H1 (cell line): ENCODE measurements around the gene MADD. TPM values are rescaled to one million over a fixed set of nuclear protein-coding genes. Genes with fewer than 3 reads are reported as not detected.

ENCODE experiments used
- CTCF ChIA-PET: fragments of 300-600 bp; sonication (Branson Sonifier 250); formaldehyde crosslinking; loops from one replicate; lab custom pipeline; 2021; ENCODE audit not compliant: partially characterized antibody; lab: Charles Lee
- POLR2A ChIA-PET: fragments of 300-600 bp; sonication (Branson Sonifier 250); formaldehyde crosslinking; loops from one replicate; lab custom pipeline; 2021; ENCODE audit warnings: inconsistent platforms; ENCODE audit not compliant: partially characterized antibody; lab: Charles Lee
- DNase-seq, 2 experiments: peaks; one replicate each; pipeline versions ENCODE4 v3.0.0 to v3.0.0-alpha.2; 2010 to 2022; ENCODE audit warnings: low spot score in 2 of 2, low read depth in 1 of 2, mixed read lengths in 1 of 2
- FAIRE-seq: peaks from 2 replicates; lab custom pipeline; 2011; peaks lifted over from hg19 to GRCh38; lab: Jason Lieb, UNC
- H2AFZ ChIP-seq: 2 replicates; pipeline ENCODE4 v1.8.1; 2012; ENCODE audit warnings: low read length, inconsistent platforms
- H2AK5ac ChIP-seq: 2 replicates; pipeline ENCODE4 v1.6.1; 2013; ENCODE audit warnings: low read depth, low read length
- H2BK120ac ChIP-seq: replicated peaks from 2 replicates; pipeline ENCODE3; 2013; ENCODE audit warnings: low read depth, low read length, inconsistent platforms
- H2BK12ac ChIP-seq: 2 replicates; pipeline ENCODE4 v1.6.1; 2013; ENCODE audit warnings: low read depth, low read length
- H2BK15ac ChIP-seq: 2 replicates; pipeline ENCODE4 v1.6.1; 2013; ENCODE audit warnings: low read length
- H2BK20ac ChIP-seq: 2 replicates; pipeline ENCODE4 v1.6.1; 2013; ENCODE audit warnings: low read length
- H2BK5ac ChIP-seq: 2 replicates; pipeline ENCODE4 v1.6.1; 2013; ENCODE audit warnings: low read depth, low read length
- H3K14ac ChIP-seq: 2 replicates; pipeline ENCODE4 v1.6.1; 2013; ENCODE audit warnings: inconsistent platforms; ENCODE audit not compliant: insufficient read length
- H3K18ac ChIP-seq: 2 replicates; pipeline ENCODE4 v1.6.1; 2013; ENCODE audit warnings: low read length; ENCODE audit errors: extremely low read depth
- H3K23ac ChIP-seq: 2 replicates; pipeline ENCODE4 v1.6.1; 2013; ENCODE audit warnings: inconsistent platforms; ENCODE audit not compliant: insufficient read length
- H3K23me2 ChIP-seq: 2 replicates; pipeline ENCODE4 v1.6.1; 2013; ENCODE audit warnings: low read depth, low read length
- H3K27ac ChIP-seq: 2 replicates; pipeline ENCODE4 v1.6.1; 2011; ENCODE audit warnings: low read depth, low read length, inconsistent platforms
- H3K27me3 ChIP-seq, 4 experiments: replicated peaks in 1 of 4; 1 replicate in 1 of 4; 2 replicates in 3 of 4; pipeline versions ENCODE4 v1.6.1 to v1.8.1; 2011 to 2013; ENCODE audit warnings: low read length in 3 of 4, mild to moderate bottlenecking in 3 of 4, inconsistent platforms in 2 of 4, mixed read lengths in 2 of 4, moderate library complexity in 1 of 4; ENCODE audit not compliant: control insufficient read depth in 3 of 4, insufficient read depth in 3 of 4; ENCODE audit errors: extremely low read depth in 1 of 4
- H3K36me3 ChIP-seq, 4 experiments: 2 replicates each; pipeline versions ENCODE4 v1.6.1 to v1.8.1; 2011 to 2013; ENCODE audit warnings: mild to moderate bottlenecking in 4 of 4, low read length in 3 of 4, moderate library complexity in 2 of 4, control low read depth in 1 of 4, inconsistent platforms in 1 of 4; ENCODE audit not compliant: insufficient read depth in 4 of 4, control insufficient read depth in 2 of 4
- H3K4ac ChIP-seq: replicated peaks from 2 replicates; pipeline ENCODE3; 2013; ENCODE audit warnings: low read length, low read depth, mixed read lengths, inconsistent platforms; ENCODE audit not compliant: insufficient read length
- H3K4me1 ChIP-seq, 4 experiments: replicated peaks in 1 of 4; 1 replicate in 1 of 4; 2 replicates in 3 of 4; pipeline versions ENCODE4 v1.6.1 to v1.8.1; 2011 to 2013; ENCODE audit warnings: low read length in 3 of 4, inconsistent platforms in 2 of 4, mixed read lengths in 1 of 4; ENCODE audit not compliant: insufficient read depth in 4 of 4, control insufficient read depth in 3 of 4
- H3K4me2 ChIP-seq, 2 experiments: 2 replicates each; pipeline versions ENCODE4 v1.6.1 to v1.8.1; 2011 to 2013; ENCODE audit warnings: low read depth in 2 of 2, low read length in 2 of 2, control low read depth in 1 of 2, inconsistent platforms in 1 of 2, mild to moderate bottlenecking in 1 of 2; ENCODE audit not compliant: insufficient read depth in 1 of 2
- H3K4me3 ChIP-seq, 4 experiments: fragments of 200-600, 300-600 bp in 1 of 4; sonication (generic), shearing (Covaris generic), sonication (Bioruptor Twin) in 1 of 4; 2 replicates each; pipeline versions ENCODE4 v1.5.1 to v1.8.1; 2011 to 2016; ENCODE audit warnings: low read length in 4 of 4, low read depth in 3 of 4, control low read depth in 2 of 4, inconsistent platforms in 2 of 4, mild to moderate bottlenecking in 2 of 4, mixed read lengths in 1 of 4, moderate library complexity in 1 of 4; ENCODE audit not compliant: insufficient read depth in 2 of 4; ENCODE audit errors: extremely low read depth in 1 of 4
- H3K56ac ChIP-seq: replicated peaks from 2 replicates; pipeline ENCODE3; 2013; ENCODE audit warnings: low read depth, mild to moderate bottlenecking, mixed read lengths, low read length, inconsistent platforms; ENCODE audit not compliant: insufficient read length
- H3K79me1 ChIP-seq: 2 replicates; pipeline ENCODE4 v1.6.1; 2013; ENCODE audit warnings: low read depth, low read length, control low read depth
- H3K79me2 ChIP-seq, 2 experiments: 2 replicates each; pipeline versions ENCODE4 v1.6.1 to v1.8.1; 2012 to 2013; ENCODE audit warnings: low read length in 2 of 2, mild to moderate bottlenecking in 2 of 2, inconsistent platforms in 1 of 2; ENCODE audit not compliant: insufficient read depth in 2 of 2, control insufficient read depth in 1 of 2
- H3K9ac ChIP-seq, 4 experiments: replicated peaks in 1 of 4; 1 replicate in 1 of 4; 2 replicates in 3 of 4; pipeline versions ENCODE4 v1.6.1 to v1.8.1; 2011 to 2013; ENCODE audit warnings: low read depth in 3 of 4, low read length in 3 of 4, control low read depth in 2 of 4, mild to moderate bottlenecking in 2 of 4, moderate library complexity in 2 of 4, inconsistent platforms in 1 of 4; ENCODE audit errors: extremely low read depth in 1 of 4
- H3K9me3 ChIP-seq, 2 experiments: 2 replicates each; pipeline versions ENCODE4 v1.6.1 to v1.8.1; 2012 to 2013; ENCODE audit warnings: mild to moderate bottlenecking in 2 of 2, moderate library complexity in 2 of 2, control low read depth in 1 of 2, inconsistent platforms in 1 of 2, low read depth in 1 of 2, low read length in 1 of 2, mixed read lengths in 1 of 2; ENCODE audit not compliant: insufficient read depth in 2 of 2
- H4K20me1 ChIP-seq, 2 experiments: replicated peaks in 1 of 2; 2 replicates each; pipeline versions ENCODE3 to v1.8.1; 2011 to 2013; ENCODE audit warnings: inconsistent platforms in 2 of 2, low read length in 2 of 2, mild to moderate bottlenecking in 1 of 2; ENCODE audit not compliant: insufficient read depth in 2 of 2, control insufficient read depth in 1 of 2
- H4K5ac ChIP-seq: 2 replicates; pipeline ENCODE4 v1.6.1; 2013; ENCODE audit warnings: low read length, low read depth, mixed read lengths, inconsistent platforms; ENCODE audit not compliant: insufficient read length
- H4K8ac ChIP-seq: 2 replicates; pipeline ENCODE4 v1.8.0; 2013; ENCODE audit warnings: mild to moderate bottlenecking, moderate library complexity, low read length, inconsistent platforms; ENCODE audit not compliant: insufficient read depth; ENCODE audit errors: extremely low read depth
- H4K91ac ChIP-seq: replicated peaks from 2 replicates; pipeline ENCODE3; 2013; ENCODE audit warnings: low read length, mixed read lengths, inconsistent platforms; ENCODE audit not compliant: insufficient read length
- CHD1 ChIP-seq: IDR thresholded peaks from 2 replicates; pipeline ENCODE4 v1.6.1; 2012; ENCODE audit warnings: low read depth, low read length, improper control_type of control experiment
- EZH2 ChIP-seq: fragments of 200-600 bp; sonication (generic); IDR thresholded peaks from 2 replicates; pipeline ENCODE4 v1.7.1; 2012; ENCODE audit warnings: low read depth, mild to moderate bottlenecking, moderate library complexity, low read length, inconsistent platforms; ENCODE audit not compliant: severe bottlenecking
- HDAC6 ChIP-seq: IDR thresholded peaks from one replicate; pipeline ENCODE4 v1.7.1; 2012; ENCODE audit warnings: low read depth, mild to moderate bottlenecking, inconsistent platforms, low read length, moderate library complexity
- KDM1A ChIP-seq: fragments of 200-600, 300-600 bp; sonication (generic); IDR thresholded peaks from 2 replicates; pipeline ENCODE4 v1.7.1; 2016; ENCODE audit warnings: mild to moderate bottlenecking, low read length, borderline replicate concordance
- NRF1 ChIP-seq: IDR thresholded peaks from 2 replicates; pipeline ENCODE4 v1.6.1; 2011; ENCODE audit warnings: mild to moderate bottlenecking, low read depth, low read length, improper control_type of control experiment
- POU5F1 ChIP-seq: IDR thresholded peaks from 2 replicates; pipeline ENCODE4 v1.6.1; 2011; ENCODE audit warnings: low read depth, mild to moderate bottlenecking, low read length, moderate library complexity
- SRF ChIP-seq: IDR thresholded peaks from 2 replicates; pipeline ENCODE4 v1.6.1; 2011; ENCODE audit warnings: mild to moderate bottlenecking, low read depth, low read length, moderate library complexity
- TEAD4 ChIP-seq: IDR thresholded peaks from 2 replicates; pipeline ENCODE4 v1.6.1; 2012; ENCODE audit warnings: low read depth, low read length, inconsistent platforms, mixed read lengths
- WGBS, 2 experiments: shearing (Covaris generic) in 1 of 2; methylation state at CpG; one replicate each; pipeline versions ENCODE4 v1.1.6 to v1.1.7; 2013 to 2015; ENCODE audit warnings: low lambda C conversion rate in 2 of 2, mixed read lengths in 2 of 2, inconsistent platforms in 1 of 2, low coverage in 1 of 2, missing lambda C conversion rate in 1 of 2; ENCODE audit not compliant: insufficient replicate concordance in 2 of 2, insufficient coverage in 1 of 2, insufficient read length in 1 of 2; ENCODE audit errors: extremely low coverage in 1 of 2, missing lambda C conversion rate in 1 of 2; 5-methylcytosine and 5-hydroxymethylcytosine counted together
- polyA plus RNA-seq, 7 experiments: library from polyadenylated mRNA; depleted of rRNA in 3 of 7; stranded (reverse) in 5 of 7; unstranded in 2 of 7; fragments of >200 nt in 5 of 7; fragments of 200-250 nt in 2 of 7; gene quantifications; 1 replicate in 5 of 7; 2 replicates in 1 of 7; 4 replicates in 1 of 7; pipeline versions ENCODE4 v1.2.1 to v1.2.3, GENCODE V29; 2011 to 2013; ENCODE audit warnings: missing spikeins in 2 of 7, mixed read lengths in 2 of 7
- total RNA-seq: library from RNA; stranded (reverse); fragmentation: NEBNext Ultra II Directional; extraction: Animal tissue kit (Norgen Biotek cat#: 25700); gene quantifications from 2 replicates; pipeline ENCODE4 v1.2.1, GENCODE V29; 2021

Gene MADD
- total and polyA plus RNA-seq, 2 of the 8 experiments (the other 6 are each of a cell fraction or from before 2014, with no cell fraction given): 32.5 to 45.4 TPM

GRCh38 chr11:47340980-47341775 lies 71.2 kb downstream of the MADD start:
- no peak overlapping the region for H3K56ac ChIP-seq
- TF ChIP-seq POU5F1 (no peak), KDM1A (no peak), NRF1 (no peak), HDAC6 (no peak), EZH2 (no peak), CHD1 (no peak), TEAD4 (no peak), SRF (no peak)
- no peak overlapping the region for H2BK120ac ChIP-seq
- no peaks in the 10 kb centered on the region for H3K36me3 ChIP-seq
- H3K9me3 ChIP-seq: no peaks in the 10 kb centered on the region
- H3K79me1 ChIP-seq: no peaks in the 10 kb centered on the region; the same call in 1 of the 2 replicates
- H3K27me3 ChIP-seq: no peaks in the 10 kb centered on the region
- no peak overlapping the region for H3K4me2 ChIP-seq
- H4K8ac ChIP-seq: no peak overlapping the region
- no peak overlapping the region for H4K91ac ChIP-seq
- H3K18ac ChIP-seq: no peak overlapping the region
- H2BK5ac ChIP-seq: no peak overlapping the region
- H2BK12ac ChIP-seq: no peak overlapping the region
- H3K23me2 ChIP-seq: peaks cover 2% of the 10 kb centered on the region; the same call in 1 of the 2 replicates
- H4K5ac ChIP-seq: no peak overlapping the region
- ChIA-PET CTCF (interaction anchor here (1.2 to 3.5 kb wide), 6 partner anchors 9 to 108 kb away, joined by 3 to 17 read pairs (median 4); no protein-coding TSS in a partner anchor), POLR2A (interaction anchor here (1.1 kb wide), 1 partner anchor 124 kb away, joined by 4 read pairs; no protein-coding TSS in a partner anchor)
- no peaks in the 10 kb centered on the region for H3K79me2 ChIP-seq
- H3K4ac ChIP-seq: no peak overlapping the region
- 82% methylated on average over 16 of the region's 18 CpGs; no CpG with 5 or more reads in 1 of the 2 experiments for WGBS, 2 experiments
- no peak overlapping the region for H2BK15ac ChIP-seq
- H3K23ac ChIP-seq: no peak overlapping the region
- H3K4me3 ChIP-seq: no peak overlapping the region
- H3K14ac ChIP-seq: no peak overlapping the region
- no peak for FAIRE-seq
- no peaks in the 10 kb centered on the region for H3K4me1 ChIP-seq
- no peak overlapping the region for H2AFZ ChIP-seq
- H4K20me1 ChIP-seq: peaks cover 0 to 3% of the 10 kb centered on the region in 2 experiments
- no peak for DNase-seq
- H2BK20ac ChIP-seq: no peak overlapping the region
- no peak overlapping the region for H3K9ac ChIP-seq
- H3K27ac ChIP-seq: no peak overlapping the region
- H2AK5ac ChIP-seq: no peak overlapping the region
